ENCODE data around the gene SMAD1.

SMAD1 gene

GRCh38 chr4:145490361-145490760 is 8.7 kb downstream of the SMAD1 start:
- no peak for DNase-seq

GRCh38 chr4:145490796-145491195 is 9.1 kb downstream of the SMAD1 start:
- DNase-seq: no peak

DNA sequence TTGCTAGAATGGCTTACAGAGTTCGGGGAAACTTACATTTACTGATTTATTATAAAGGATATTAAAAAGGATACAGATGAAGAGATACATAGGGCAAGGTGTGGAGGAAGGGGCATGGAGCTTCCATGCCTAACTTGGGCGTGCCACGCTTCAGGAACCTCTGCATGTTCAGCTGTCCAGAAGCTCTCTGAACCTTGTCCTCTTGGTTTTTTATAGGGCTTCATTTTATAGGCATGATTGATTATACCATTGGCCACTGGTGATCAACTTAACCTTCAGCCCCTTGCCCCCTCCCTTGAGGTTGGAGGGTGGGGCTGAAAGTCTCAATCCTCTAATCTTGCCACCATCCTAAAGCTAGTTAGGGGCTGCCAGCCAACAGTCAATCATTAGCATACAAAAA is 10.7 kb downstream of the SMAD1 start:
- no peak for DNase-seq

DNA sequence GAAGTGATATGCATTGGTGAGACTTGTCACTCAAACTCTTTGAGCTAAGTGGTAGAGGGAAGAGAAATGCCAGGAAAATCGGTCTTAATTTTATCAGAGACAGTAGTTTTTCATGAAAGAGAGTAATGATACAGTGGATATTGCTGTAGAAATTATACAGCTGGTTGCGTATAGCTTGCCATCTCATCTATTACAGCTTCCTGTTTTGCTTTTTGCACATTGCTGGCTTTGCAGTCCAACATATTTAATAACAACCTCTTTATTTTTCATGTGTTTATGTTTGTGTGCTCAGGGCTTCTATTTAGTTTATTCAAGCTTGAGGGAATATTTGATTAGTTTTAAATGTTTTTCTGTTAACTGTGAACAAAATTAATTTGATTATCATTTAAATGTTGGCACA is 11.5 kb downstream of the SMAD1 start:
- DNase-seq: no peak

DNA sequence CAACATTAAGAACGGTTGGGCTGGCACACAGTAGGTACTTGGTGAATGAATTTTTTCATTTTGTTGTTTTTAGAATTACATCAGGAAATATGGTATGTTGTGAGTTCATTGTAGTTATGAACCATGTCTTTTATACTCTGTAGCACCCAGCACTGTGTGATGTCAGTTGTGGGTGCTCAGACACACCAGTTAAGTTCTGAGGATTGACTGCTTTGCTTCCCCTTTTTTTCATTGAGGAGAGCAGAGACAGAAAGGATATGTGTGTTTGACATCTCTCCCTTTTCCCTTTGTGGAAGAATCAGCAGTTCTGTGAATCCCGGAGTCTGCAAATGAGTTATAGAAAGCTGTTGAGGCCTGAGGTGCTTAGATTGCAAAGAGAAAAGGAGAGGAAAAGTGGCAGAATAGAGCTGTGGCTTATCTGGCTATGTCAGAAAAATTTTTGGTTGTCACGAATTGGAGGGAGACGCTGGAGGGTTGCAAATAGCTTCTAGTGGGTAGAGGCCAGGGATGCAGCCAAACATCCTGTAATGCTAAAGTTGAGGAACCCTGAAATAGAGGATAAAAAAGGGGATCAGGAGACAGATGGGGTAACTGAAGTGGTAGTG is 13.1 kb downstream of the SMAD1 start:
- no peak for DNase-seq

- no peak for DNase-seq
These were observed 14.6 kb downstream of the SMAD1 start for GRCh38 chr4:145496292-145496691.

DNA sequence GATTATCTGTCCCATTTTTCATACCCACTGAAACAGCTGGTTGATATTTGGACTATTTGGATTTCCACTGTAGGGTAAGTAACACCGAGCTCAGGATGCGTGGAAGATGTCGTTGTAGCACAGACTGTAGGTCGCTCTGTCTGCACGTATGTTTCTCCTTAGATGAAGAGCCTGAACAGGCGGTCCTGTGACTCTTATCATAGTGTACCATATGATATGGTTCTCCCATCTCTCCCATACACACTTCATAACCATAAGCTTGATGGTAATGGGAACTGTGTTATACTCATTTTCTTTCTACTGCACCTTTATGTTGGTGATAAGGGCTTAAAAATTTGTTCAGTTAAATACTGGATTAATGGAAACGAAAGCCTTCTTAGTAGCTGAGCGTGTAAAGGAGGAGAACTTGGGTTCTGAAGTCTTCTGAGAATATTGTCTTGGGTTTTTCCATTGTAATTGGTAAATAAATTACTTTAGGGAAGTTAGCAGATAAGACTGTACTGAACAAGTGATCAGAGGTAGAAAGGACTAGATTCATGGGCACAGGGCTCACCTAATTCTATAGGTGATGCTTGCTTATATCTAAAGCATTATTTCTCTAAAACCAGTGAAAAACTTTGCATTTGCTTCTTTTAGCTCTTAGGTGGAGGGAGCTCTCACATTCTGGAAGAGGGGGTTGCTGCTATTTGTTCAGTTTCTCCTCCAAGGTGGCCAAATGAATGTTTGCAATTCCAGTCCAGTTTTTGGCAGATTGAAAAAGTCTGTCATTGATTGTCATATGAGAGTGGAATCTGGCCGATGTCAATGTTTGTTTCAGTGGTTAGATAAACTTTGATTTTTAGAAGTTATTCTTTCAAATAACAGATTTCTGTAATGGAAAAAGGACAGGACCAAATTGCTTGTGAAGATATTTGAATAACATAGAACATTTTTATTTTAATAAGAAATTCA is 15.8 kb downstream of the SMAD1 start:
- no peak for DNase-seq

- DNase-seq: no peak
These were observed 16.8 kb downstream of the SMAD1 start for GRCh38 chr4:145498430-145498829.

DNA sequence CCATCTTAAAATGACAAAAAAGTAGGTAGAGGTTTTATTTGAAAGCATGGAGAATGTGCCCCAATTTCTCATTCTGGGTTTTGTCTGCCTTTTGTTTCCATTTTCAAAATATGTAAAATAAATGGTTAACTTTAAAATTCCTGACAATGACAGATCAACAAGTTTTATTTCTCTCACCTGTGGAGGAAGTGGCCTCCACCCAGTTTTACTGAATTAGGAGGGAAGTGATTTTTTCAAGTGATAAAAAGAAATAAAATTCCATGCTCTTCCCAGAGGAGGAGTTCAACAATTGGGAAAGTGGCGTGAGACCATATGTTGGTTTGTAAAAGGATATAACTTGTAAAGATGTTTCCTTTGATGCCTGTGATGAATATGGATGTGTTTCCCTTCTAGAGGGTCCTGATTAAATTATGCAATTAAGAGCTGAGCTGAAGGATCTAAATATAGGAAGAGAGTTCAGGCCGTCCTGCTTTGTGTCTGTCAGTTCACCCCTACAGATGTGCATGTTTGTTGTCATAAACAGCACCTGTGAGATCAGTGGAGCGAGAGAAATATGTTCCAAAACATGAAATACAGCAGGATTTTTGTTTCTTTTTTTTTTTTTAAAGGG is 19.5 kb downstream of the SMAD1 start:
- DNase-seq: no peak

DNA sequence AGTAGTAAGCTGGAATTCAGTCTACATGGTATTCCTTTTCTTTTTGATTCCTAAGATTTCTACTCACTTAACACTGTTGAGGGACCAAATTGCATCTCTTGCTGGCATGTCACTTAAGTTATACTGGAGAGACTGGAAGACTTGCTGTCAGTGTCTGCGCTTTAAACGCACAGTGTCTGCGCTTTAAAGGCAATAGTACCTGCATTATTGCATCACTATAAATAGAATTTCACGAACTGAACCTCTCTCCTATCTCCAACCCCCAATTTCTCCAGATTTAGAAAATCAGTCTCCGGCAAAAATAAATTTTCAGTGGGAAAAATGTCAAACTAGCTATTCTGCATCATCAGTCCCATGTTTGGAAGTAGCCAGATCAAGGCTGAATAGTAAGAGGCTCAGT is 21.2 kb downstream of the SMAD1 start:
- no peak for DNase-seq

GRCh38 chr4:145503486-145504072 is 21.9 kb downstream of the SMAD1 start:
- DNase-seq: no peak

- no peak for DNase-seq
These were observed 24.3 kb downstream of the SMAD1 start for GRCh38 chr4:145505995-145506394.

- DNase-seq: no peak
These were observed 26.0 kb downstream of the SMAD1 start for GRCh38 chr4:145507636-145508035.

DNA sequence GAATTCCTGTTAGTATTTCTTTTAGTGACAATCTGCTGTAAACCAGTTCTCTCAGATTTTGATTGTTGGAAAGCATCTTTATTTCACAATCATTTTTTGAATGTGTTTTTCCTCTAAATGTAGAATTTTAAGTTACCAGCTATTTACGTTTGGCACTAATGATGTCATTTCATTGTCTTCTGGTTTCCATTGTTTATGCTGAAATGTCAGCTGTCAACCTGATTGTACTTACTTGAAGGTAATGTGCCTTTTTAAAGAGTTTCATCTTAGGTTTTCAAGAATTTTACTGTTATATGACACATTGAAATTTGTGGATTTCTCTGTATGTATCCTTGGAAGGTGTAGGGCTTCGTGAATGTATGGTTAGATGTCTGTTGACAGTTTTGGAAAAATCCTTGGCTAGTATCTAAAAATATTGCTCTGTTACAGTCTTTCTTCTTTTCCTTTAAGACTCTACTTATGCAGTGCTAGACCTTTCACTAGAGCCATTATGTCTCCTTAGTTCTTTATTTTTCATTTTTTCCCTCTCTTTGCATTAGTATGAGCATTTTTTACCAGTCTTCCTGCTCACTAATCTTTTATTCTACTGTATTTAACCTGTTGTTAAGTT is 30.4 kb downstream of the SMAD1 start:
- DNase-seq: no peak

- DNase-seq: no peak
These were observed 31.5 kb downstream of the SMAD1 start for GRCh38 chr4:145513020-145513621.

DNA sequence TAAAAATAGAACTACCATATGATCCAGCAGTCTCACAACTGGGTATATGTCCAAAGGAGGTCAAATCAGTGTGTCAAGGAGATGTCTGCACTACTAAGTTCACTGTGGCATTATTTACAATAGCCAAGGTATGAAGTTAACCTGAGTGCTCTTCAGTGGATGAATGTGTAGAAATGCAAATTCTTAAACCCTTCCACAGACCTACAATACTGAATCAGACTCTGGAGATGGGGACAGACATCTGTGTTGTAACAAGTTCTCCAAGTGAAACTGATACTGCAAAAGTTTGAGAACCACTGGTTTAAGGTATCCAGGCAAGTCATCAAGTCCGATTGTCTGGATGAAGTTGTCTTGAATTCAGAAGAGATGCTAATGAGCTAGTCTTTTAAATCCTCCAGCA is 38.5 kb downstream of the SMAD1 start:
- no peak for DNase-seq

- DNase-seq: no peak
These were observed 39.6 kb downstream of the SMAD1 start for GRCh38 chr4:145521282-145521681.

DNA sequence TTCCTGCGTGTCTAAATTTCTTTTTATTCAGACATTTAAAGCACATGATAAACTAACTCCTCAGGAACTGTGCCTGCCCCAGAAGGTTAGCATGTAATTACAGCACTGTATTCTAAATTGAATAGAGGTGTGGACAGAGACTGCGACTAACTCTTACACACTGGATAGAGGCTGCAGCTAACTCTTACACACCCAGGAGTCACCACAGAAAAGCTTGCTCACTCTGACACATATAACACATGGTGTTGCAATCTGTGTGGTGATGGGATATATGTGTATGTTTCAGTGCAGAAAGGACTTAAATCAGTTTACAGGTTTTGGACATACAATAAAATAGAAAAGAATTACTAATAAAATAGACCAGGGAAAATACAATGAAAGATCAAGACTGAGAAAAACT is 41.5 kb downstream of the SMAD1 start:
- DNase-seq: no peak

DNA sequence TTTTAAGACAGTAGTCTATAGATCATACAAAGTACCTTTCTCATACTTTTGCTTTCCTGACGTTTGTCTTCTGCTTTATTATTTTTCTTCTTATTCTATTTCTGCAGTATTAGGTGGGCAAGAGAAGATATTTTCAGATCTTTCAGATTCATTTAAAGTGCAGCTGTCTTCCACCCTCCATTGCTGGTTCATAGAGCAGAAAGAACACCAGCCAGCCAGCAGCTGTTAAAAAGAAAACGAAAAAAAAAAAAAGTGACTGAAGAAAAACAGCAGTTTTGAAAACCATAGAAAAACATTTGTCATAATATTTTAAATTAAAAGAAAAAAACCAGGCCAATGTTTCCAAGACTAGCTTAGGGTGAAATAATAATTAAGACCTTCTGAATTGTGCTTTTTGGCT is 42.9 kb downstream of the SMAD1 start:
- DNase-seq: no peak

- DNase-seq: no peak
These were observed 43.7 kb downstream of the SMAD1 start for GRCh38 chr4:145525291-145525740.

GRCh38 chr4:145527773-145528172 is 46.1 kb downstream of the SMAD1 start:
- DNase-seq: no peak

- no peak for DNase-seq
These were observed 46.9 kb downstream of the SMAD1 start for GRCh38 chr4:145528601-145529000.

- DNase-seq: no peak
These were observed 48.5 kb downstream of the SMAD1 start for GRCh38 chr4:145530189-145530588.

Measured in NCI-H2107 (cell line).